ENCODE results near the gene SERTAD2.

DNA sequence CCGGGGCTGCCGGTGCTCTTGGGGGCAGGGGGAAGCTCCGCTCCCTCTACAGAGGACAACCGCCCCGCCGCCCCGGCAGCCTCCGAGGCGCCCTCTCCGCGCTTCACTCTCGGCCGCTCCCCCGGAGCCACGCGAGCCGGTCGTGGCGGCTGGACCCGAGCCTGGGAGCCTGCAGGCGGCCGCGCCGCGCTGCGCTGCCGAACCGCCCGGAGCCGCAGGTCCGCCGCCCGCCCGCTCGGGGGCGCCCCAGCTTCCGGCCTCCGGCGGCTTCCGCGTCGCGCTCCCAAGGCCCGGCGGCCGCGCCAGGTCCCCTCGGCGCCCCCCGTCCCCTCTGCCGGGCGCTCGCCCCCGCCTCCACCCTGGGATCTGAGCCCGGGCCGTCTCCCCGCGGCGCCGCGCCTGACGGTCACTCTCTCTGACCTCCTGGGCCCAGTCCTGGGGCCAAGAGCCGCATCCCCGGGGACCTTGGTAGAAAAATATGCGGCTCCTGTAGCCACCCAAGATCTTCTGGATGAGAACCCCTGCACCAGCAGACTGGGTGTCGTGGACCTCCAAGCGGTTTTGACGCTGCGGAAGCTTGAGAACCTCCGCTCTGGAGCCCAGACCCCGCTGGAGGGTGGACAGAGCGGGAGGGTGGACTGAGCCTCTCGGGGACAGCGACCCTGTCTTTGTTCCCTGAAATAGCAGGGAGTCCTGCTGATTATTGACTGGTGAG is 44.3 kb downstream of the SERTAD2 start:
- TF ChIP-seq, protein P1, sequence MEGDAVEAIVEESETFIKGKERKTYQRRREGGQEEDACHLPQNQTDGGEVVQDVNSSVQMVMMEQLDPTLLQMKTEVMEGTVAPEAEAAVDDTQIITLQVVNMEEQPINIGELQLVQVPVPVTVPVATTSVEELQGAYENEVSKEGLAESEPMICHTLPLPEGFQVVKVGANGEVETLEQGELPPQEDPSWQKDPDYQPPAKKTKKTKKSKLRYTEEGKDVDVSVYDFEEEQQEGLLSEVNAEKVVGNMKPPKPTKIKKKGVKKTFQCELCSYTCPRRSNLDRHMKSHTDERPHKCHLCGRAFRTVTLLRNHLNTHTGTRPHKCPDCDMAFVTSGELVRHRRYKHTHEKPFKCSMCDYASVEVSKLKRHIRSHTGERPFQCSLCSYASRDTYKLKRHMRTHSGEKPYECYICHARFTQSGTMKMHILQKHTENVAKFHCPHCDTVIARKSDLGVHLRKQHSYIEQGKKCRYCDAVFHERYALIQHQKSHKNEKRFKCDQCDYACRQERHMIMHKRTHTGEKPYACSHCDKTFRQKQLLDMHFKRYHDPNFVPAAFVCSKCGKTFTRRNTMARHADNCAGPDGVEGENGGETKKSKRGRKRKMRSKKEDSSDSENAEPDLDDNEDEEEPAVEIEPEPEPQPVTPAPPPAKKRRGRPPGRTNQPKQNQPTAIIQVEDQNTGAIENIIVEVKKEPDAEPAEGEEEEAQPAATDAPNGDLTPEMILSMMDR (IDR thresholded peaks at IDR 0.05; ENCODE audit: insufficient read depth, low read depth, low read length): no peak
- no peak for TF ChIP-seq EZH2 (IDR thresholded peaks at IDR 0.05; ENCODE audit: insufficient read depth, low read length)

Data from astrocyte (in vitro differentiated cells and primary cell).